ENCODE results near the gene MBNL2.

DNA sequence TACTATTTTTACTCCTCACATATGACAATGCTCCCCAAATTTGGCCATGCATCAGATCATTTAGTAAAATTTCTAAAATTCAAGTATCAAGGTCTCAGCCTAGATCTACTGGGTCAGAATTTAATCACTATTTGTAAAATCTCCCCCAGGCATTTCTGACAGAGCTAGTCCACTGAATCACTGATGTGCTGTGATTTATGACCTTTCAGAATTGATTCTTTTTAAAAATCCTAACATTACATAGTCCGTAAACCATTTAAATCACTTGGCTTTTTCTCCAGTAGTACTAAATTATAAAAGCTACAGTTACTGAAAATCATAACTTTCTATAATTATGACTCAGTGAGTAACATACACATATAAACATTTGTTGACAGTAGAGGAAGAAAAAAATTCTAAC, 119.0 kb downstream of the MBNL2 start:
- TF ChIP-seq, protein P1, sequence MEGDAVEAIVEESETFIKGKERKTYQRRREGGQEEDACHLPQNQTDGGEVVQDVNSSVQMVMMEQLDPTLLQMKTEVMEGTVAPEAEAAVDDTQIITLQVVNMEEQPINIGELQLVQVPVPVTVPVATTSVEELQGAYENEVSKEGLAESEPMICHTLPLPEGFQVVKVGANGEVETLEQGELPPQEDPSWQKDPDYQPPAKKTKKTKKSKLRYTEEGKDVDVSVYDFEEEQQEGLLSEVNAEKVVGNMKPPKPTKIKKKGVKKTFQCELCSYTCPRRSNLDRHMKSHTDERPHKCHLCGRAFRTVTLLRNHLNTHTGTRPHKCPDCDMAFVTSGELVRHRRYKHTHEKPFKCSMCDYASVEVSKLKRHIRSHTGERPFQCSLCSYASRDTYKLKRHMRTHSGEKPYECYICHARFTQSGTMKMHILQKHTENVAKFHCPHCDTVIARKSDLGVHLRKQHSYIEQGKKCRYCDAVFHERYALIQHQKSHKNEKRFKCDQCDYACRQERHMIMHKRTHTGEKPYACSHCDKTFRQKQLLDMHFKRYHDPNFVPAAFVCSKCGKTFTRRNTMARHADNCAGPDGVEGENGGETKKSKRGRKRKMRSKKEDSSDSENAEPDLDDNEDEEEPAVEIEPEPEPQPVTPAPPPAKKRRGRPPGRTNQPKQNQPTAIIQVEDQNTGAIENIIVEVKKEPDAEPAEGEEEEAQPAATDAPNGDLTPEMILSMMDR (IDR thresholded peaks at IDR 0.05; ENCODE audit: low read depth, low read length, poor library complexity, severe bottlenecking), result no peak
- TF ChIP-seq EZH2phosphoT487 (IDR thresholded peaks at IDR 0.05; ENCODE audit: borderline replicate concordance, low read length), result no peak

Data from DOHH2 (cell line).